Pancreas (tissue), 10 donors: ENCODE results near the gene ETF1. TPM values are rescaled to one million over a fixed set of nuclear protein-coding genes. Genes with fewer than 3 reads are reported as not detected.

ENCODE experiments used
- ATAC-seq, 4 donors: fragments of 200-7000 bp; cut with Tn5 transposase; one replicate each; pipeline versions ENCODE4 v1.8.0 to v1.9.1; 2020; ENCODE audit warnings: mild to moderate bottlenecking in 4 of 4, moderate library complexity in 4 of 4
- DNase-seq, 6 donors: peaks; one replicate each; pipeline ENCODE4 v3.0.0-alpha.2; 2020
- FAIRE-seq: peaks from 2 replicates; lab custom pipeline; 2012; peaks lifted over from hg19 to GRCh38; lab: Jason Lieb, UNC
- H3K27ac ChIP-seq, 4 donors: fragments of 200-600 bp; sonication (generic); 1 replicate in 3 of 4; 2 replicates in 1 of 4; pipeline versions ENCODE4 v1.5.0 to v1.8.0; 2020
- H3K27me3 ChIP-seq, 4 donors: fragments of 200-600 bp; one replicate each; pipeline ENCODE4 v1.8.0; 2021
- H3K36me3 ChIP-seq, 3 donors: fragments of 200-600 bp; sonication (generic) in 1 of 3; one replicate each; pipeline versions ENCODE4 v1.5.0 to v1.8.0; 2020 to 2021
- H3K4me1 ChIP-seq, 3 donors: fragments of 200-600 bp; one replicate each; pipeline ENCODE4 v1.8.0; 2021
- H3K4me3 ChIP-seq, 4 donors: fragments of 200-600 bp; sonication (generic) in 2 of 4; one replicate each; pipeline versions ENCODE4 v1.5.0 to v1.8.0; 2020 to 2021
- H3K9me3 ChIP-seq, 4 donors: fragments of 200-600 bp; one replicate each; pipeline ENCODE4 v1.8.0; 2021
- CTCF ChIP-seq, 4 donors: fragments of 200-600 bp; sonication (generic) in 3 of 4; IDR thresholded peaks; one replicate each; pipeline versions ENCODE4 v1.5.0 to v1.8.0; 2021; ENCODE audit warnings: antibody characterized with exemption in 4 of 4
- WGBS, 2 donors: extraction: QIAGEN DNeasy Blood & Tissue Kit; methylation state at CpG; one replicate each; pipeline ENCODE4 v1.1.7; 2013; 5-methylcytosine and 5-hydroxymethylcytosine counted together
- intact Hi-C, 3 donors: fragments of 100-400 bp; cut with DNase I; formaldehyde crosslinking; loops; one replicate each; pipeline versions ENCODE4 v1.11.1 to v1.14.2; 2022
- polyA plus RNA-seq, 2 donors: library from polyadenylated mRNA; stranded (reverse); fragments of 200-250 nt; gene quantifications; one replicate each; pipeline ENCODE4 v1.2.3, GENCODE V29; 2013
- total RNA-seq, 6 donors: library from RNA; stranded (reverse); fragmentation: NEBNext Ultra II Directional in 4 of 6; extraction: Animal tissue kit (Norgen Biotek cat#: 25700) in 4 of 6; gene quantifications; one replicate each; pipeline versions ENCODE4 v1.2.1 to v1.2.4, GENCODE V29; 2021 to 2023
- donor health status: healthy with polysubstance abuse.
- donor health status: DM: no; HTN: no; CAD: no; lungs with moderate emphysema.
- donor health status: DM: no; HTN: no; CAD: no.
- donor health status: control.
- donor health status: control.
- donor health status: Bipolar disorder and iron deficiency.
- donor health status: DM: yes; HTN: yes; CAD: no.
- donor health status: DM: no; HTN: no; CAD: no.
- donor health status: DM: no; HTN: no; CAD: no.
- donor health status: DM: yes; HTN: yes; CAD: no.

ETF1 gene
- total RNA-seq (10 to 100 TPM; 29.9 to 54.0 (median 36.4) TPM), polyA plus RNA-seq (10 to 100 TPM; 14.7 to 30.5 TPM)

- H3K9me3 ChIP-seq, result no peaks in the 10 kb centered on the region
- no peaks in the 10 kb centered on the region for H3K36me3 ChIP-seq
- peak; percentile 89 to 95 (median 91) for ATAC-seq
- peak; percentile 99 to 100 (median 100) for DNase-seq
- WGBS, 2 donors, result 0% methylated on average over 64 to 70 of the region's 70 CpGs
- peak within 1 kb of the TSS; percentile 85 to 99 (median 92) for H3K4me3 ChIP-seq
- intact Hi-C loops, result no loop called here
- FAIRE-seq, result peak; percentile 96
- no peak for TF ChIP-seq CTCF (IDR thresholded peaks at IDR 0.05)
- H3K27ac ChIP-seq, result peak within 1 kb of the TSS; percentile 96 to 99 (median 98)
- H3K27me3 ChIP-seq, result no peaks in the 10 kb centered on the region
- peaks cover 20 to 44% (median 31%) of the 10 kb centered on the region in 3 donors for H3K4me1 ChIP-seq
These were observed at the start of gene ETF1 for GRCh38 chr5:138542956-138543729. TSS of gene ETF1 (minus strand) at chr5:138543236. CDS start at chr5:138542918, 318 bp downstream.

GRCh38 chr5:138588013-138588788 is 45.2 kb upstream of the ETF1 start:
- FAIRE-seq, result no peak
- no peak for ATAC-seq
- H3K4me3 ChIP-seq, result no peak overlapping the region
- no peaks in the 10 kb centered on the region for H3K4me1 ChIP-seq
- DNase-seq, result no peak
- no peaks in the 10 kb centered on the region for H3K27me3 ChIP-seq
- H3K9me3 ChIP-seq, result no peaks in the 10 kb centered on the region
- H3K27ac ChIP-seq, result no peak overlapping the region
- intact Hi-C loops, result no loop called here
- no peak for TF ChIP-seq CTCF (IDR thresholded peaks at IDR 0.05)
- H3K36me3 ChIP-seq, result no peaks in the 10 kb centered on the region
- 86 to 92% methylated on average over 2 of the region's 2 CpGs for WGBS, 2 donors

GRCh38 chr5:138585157-138585556 is 42.1 kb upstream of the ETF1 start:
- H3K27ac ChIP-seq, result no peak overlapping the region
- DNase-seq, result no peak
- intact Hi-C loops, result no loop called here
- no peaks in the 10 kb centered on the region for H3K9me3 ChIP-seq
- H3K4me3 ChIP-seq, result no peak overlapping the region
- H3K27me3 ChIP-seq, result no peaks in the 10 kb centered on the region
- TF ChIP-seq CTCF (IDR thresholded peaks at IDR 0.05), result no peak
- no peaks in the 10 kb centered on the region for H3K4me1 ChIP-seq
- peak in 1 of 4 donors; percentile 32 for ATAC-seq
- FAIRE-seq, result no peak
- no peaks in the 10 kb centered on the region for H3K36me3 ChIP-seq

GRCh38 chr5:138583984-138584637 is 41.1 kb upstream of the ETF1 start:
- H3K27ac ChIP-seq, result no peak overlapping the region
- DNase-seq, result no peak
- no peak for ATAC-seq
- intact Hi-C loops, result no loop called here
- no peak for FAIRE-seq
- H3K9me3 ChIP-seq, result no peaks in the 10 kb centered on the region
- H3K36me3 ChIP-seq, result no peaks in the 10 kb centered on the region
- 64% methylated on average over 8 of the region's 8 CpGs for WGBS, 2 donors
- H3K4me3 ChIP-seq, result no peak overlapping the region
- H3K4me1 ChIP-seq, result peaks cover 0 to 4% (median 0%) of the 10 kb centered on the region in 3 donors
- TF ChIP-seq CTCF (IDR thresholded peaks at IDR 0.05), result no peak
- no peaks in the 10 kb centered on the region for H3K27me3 ChIP-seq
